HCT116 (cell line): ENCODE results near the gene CEP112.

Experiments used
- RAD21 ChIP-seq: IDR thresholded peaks from 2 replicates; pipeline ENCODE4 v1.6.1; 2012; ENCODE audit warnings: low read depth, mild to moderate bottlenecking
- TF ChIP-seq, protein P1 (sequence below), 3 experiments: fragments of 200-600 bp in 1 of 3; sonication (generic) in 1 of 3; IDR thresholded peaks in 2 of 3; conservative IDR thresholded peaks in 1 of 3; 2 replicates each; pipeline ENCODE4 v1.5.1; 2012 to 2017; ENCODE audit warnings: low read depth in 2 of 3, low read length in 2 of 3, antibody characterized with exemption in 1 of 3, borderline replicate concordance in 1 of 3, control low read depth in 1 of 3, mild to moderate bottlenecking in 1 of 3, mixed read lengths in 1 of 3, mixed run types in 1 of 3, moderate library complexity in 1 of 3; ENCODE audit not compliant: insufficient read depth in 1 of 3

- TF ChIP-seq, protein P1, sequence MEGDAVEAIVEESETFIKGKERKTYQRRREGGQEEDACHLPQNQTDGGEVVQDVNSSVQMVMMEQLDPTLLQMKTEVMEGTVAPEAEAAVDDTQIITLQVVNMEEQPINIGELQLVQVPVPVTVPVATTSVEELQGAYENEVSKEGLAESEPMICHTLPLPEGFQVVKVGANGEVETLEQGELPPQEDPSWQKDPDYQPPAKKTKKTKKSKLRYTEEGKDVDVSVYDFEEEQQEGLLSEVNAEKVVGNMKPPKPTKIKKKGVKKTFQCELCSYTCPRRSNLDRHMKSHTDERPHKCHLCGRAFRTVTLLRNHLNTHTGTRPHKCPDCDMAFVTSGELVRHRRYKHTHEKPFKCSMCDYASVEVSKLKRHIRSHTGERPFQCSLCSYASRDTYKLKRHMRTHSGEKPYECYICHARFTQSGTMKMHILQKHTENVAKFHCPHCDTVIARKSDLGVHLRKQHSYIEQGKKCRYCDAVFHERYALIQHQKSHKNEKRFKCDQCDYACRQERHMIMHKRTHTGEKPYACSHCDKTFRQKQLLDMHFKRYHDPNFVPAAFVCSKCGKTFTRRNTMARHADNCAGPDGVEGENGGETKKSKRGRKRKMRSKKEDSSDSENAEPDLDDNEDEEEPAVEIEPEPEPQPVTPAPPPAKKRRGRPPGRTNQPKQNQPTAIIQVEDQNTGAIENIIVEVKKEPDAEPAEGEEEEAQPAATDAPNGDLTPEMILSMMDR (IDR thresholded peaks at IDR 0.05 in 2 of 3, conservative IDR thresholded peaks at IDR 0.05 in 1 of 3; ENCODE audit: borderline replicate concordance in 1 of 3, insufficient read depth in 1 of 3, low read depth in 2 of 3, low read length in 2 of 3), result no peak
- TF ChIP-seq RAD21, result no peak
Measured at GRCh38 chr17:65656390-65657250, 535.3 kb downstream of the CEP112 start.
